Smooth muscle cell of the brain vasculature (primary cell): ENCODE results near the gene HOXC4.
"Not testable (repeated sequence)": the region's sequence is repeated elsewhere in the genome, so short reads cannot be mapped to it uniquely, and the experiment has no call there.

Experiments used
- DNase-seq: peaks from one replicate; pipeline ENCODE4 v3.0.0-alpha.2; 2012; ENCODE audit warnings: low read depth, low spot score

Gene HOXC4

GRCh38 chr12:54089465-54089864 is 35.8 kb downstream of the HOXC4 start:
- DNase-seq, result not testable (repeated sequence)

- DNase-seq, result not testable (repeated sequence)
Measured at GRCh38 chr12:54090312-54090711, 36.7 kb downstream of the HOXC4 start.

GRCh38 chr12:54092943-54093342 is 39.3 kb downstream of the HOXC4 start:
- DNase-seq, result not testable (repeated sequence)

GRCh38 chr12:54095928-54096327 is 42.3 kb downstream of the HOXC4 start:
- DNase-seq, result not testable (repeated sequence)

- DNase-seq, result not testable (repeated sequence)
Measured at GRCh38 chr12:54098644-54099043, 45.0 kb downstream of the HOXC4 start.

- not testable (repeated sequence) for DNase-seq
Measured at GRCh38 chr12:54100588-54100987, 47.0 kb downstream of the HOXC4 start.

- DNase-seq, result not testable (repeated sequence)
Measured at GRCh38 chr12:54102223-54102622, 48.6 kb downstream of the HOXC4 start.

- not testable (repeated sequence) for DNase-seq
Measured at GRCh38 chr12:54103827-54104226, 50.2 kb downstream of the HOXC4 start.
